Brain microvascular endothelial cell (primary cell): ENCODE results near the gene CR2.

Experiments
- DNase-seq: peaks from one replicate; pipeline ENCODE4 v3.0.0-alpha.2; 2020
- H3K27ac ChIP-seq: fragments of 250-450 bp; sonication (Bioruptor Pico); 2 replicates; pipeline ENCODE4 v1.5.1; 2020; ENCODE audit warnings: mild to moderate bottlenecking, moderate library complexity
- H3K27me3 ChIP-seq: fragments of 250-450 bp; sonication (Bioruptor Pico); replicated peaks from 2 replicates; pipeline ENCODE4 v1.5.1; 2020; ENCODE audit warnings: mild to moderate bottlenecking
- H3K36me3 ChIP-seq: fragments of 250-450 bp; sonication (Bioruptor Pico); replicated peaks from 2 replicates; pipeline ENCODE4 v1.5.1; 2020; ENCODE audit warnings: mild to moderate bottlenecking
- H3K4me3 ChIP-seq: 2 replicates; pipeline ENCODE4 v1.5.1; 2011; ENCODE audit warnings: low read depth, mild to moderate bottlenecking, control low read depth, low read length, moderate library complexity
- in situ Hi-C: cut with HindIII; loops from 2 replicates; pipeline ENCODE4 v1.10.0; 2017; ENCODE audit warnings: low sequenced_read_pairs, low pct_ligation_motif_present
- TF ChIP-seq, protein P1 (sequence below): IDR thresholded peaks from 2 replicates; pipeline ENCODE4 v1.5.1; 2011; ENCODE audit warnings: low read depth, mild to moderate bottlenecking, moderate library complexity, low read length, control low read depth, inconsistent platforms; ENCODE audit errors: missing control alignments

The CR2 gene

DNA sequence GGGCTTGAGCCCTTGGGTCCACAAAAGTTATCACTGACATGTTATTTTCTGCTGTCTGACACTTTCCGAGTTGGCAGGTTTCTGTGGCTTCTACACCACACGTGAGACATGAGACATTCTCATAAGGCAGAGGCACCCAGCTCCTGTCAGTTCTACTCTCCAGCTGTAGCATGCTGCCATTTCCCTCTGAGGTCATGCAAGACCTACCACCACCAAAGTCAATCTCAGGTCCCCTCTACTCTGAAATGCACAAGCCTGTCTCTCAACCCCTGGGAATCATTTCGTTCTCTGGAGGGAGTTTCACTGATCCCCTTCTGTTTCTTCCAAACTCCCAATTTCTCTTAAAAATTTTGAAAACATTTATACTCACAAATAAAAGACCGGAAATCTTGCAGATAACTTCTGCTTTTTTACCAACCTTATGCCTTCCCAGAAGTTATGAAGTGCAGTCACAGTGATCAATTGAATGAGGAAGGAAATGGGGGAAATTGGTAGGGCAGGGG is 39.5 kb upstream of the CR2 start:
- Histone ChIP-seq H3K27ac (no peak overlapping the region), H3K36me3 (no peaks in the 10 kb centered on the region), H3K4me3 (no peak overlapping the region), H3K27me3 (peaks cover 2% of the 10 kb centered on the region)
- in situ Hi-C loops: loop anchor here (25.0 kb wide), 1 partner anchor 327 kb away; the partner anchor contains the start of gene C4BPB
- no peak for DNase-seq
- TF ChIP-seq, protein P1, sequence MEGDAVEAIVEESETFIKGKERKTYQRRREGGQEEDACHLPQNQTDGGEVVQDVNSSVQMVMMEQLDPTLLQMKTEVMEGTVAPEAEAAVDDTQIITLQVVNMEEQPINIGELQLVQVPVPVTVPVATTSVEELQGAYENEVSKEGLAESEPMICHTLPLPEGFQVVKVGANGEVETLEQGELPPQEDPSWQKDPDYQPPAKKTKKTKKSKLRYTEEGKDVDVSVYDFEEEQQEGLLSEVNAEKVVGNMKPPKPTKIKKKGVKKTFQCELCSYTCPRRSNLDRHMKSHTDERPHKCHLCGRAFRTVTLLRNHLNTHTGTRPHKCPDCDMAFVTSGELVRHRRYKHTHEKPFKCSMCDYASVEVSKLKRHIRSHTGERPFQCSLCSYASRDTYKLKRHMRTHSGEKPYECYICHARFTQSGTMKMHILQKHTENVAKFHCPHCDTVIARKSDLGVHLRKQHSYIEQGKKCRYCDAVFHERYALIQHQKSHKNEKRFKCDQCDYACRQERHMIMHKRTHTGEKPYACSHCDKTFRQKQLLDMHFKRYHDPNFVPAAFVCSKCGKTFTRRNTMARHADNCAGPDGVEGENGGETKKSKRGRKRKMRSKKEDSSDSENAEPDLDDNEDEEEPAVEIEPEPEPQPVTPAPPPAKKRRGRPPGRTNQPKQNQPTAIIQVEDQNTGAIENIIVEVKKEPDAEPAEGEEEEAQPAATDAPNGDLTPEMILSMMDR: no peak

GRCh38 chr1:207417076-207417475 is 37.1 kb upstream of the CR2 start:
- TF ChIP-seq, protein P1: no peak
- H3K27me3 ChIP-seq: peaks cover 2% of the 10 kb centered on the region
- H3K4me3 ChIP-seq: no peak overlapping the region
- H3K27ac ChIP-seq: no peak overlapping the region
- no peaks in the 10 kb centered on the region for H3K36me3 ChIP-seq
- in situ Hi-C loops: loop anchor here (25.0 kb wide), 1 partner anchor 330 kb away; the partner anchor contains the start of gene C4BPB
- DNase-seq: no peak

DNA sequence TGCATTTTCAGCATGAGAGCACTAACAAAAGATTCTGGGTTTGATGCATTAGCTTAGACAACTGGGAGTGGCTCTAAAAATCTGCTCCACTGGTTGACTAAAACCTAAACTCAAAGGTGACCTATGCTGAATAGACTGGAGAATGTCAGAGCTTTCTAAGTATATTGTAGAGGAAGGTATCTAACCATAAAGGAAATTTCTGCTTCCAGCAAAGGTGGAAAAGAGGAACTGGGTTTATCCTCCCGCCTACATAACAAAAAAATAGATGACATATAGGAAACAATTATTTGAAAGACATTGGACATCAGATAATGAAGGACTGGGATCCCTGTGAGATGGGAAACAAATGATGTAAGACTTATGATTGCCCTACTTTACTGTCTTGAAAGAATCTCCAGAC is 35.8 kb upstream of the CR2 start:
- in situ Hi-C loops: loop anchor here (25.0 kb wide), 1 partner anchor 331 kb away; the partner anchor contains the start of gene C4BPB
- no peaks in the 10 kb centered on the region for H3K36me3 ChIP-seq
- no peak for DNase-seq
- TF ChIP-seq, protein P1: no peak
- peaks cover 2% of the 10 kb centered on the region for H3K27me3 ChIP-seq
- H3K4me3 ChIP-seq: no peak overlapping the region
- no peak overlapping the region for H3K27ac ChIP-seq

DNA sequence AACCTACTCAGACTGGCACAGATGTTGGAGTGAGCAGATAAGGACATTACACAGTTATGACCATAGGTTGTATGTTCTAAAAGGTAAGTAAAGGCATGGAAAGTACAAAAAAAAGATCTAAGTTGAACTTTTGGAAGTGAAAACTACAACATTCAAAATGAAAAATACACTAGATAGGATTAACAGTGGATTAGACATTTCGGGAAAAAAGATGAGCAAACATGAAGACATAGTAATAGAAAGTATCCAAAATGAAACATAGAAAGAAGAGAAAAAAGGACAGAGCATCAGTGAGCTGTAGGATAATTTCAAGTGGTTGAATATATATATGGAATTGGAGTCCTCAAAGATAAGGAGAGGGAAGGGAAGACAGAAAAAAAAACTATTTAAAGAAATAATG is 34.0 kb upstream of the CR2 start:
- H3K27me3 ChIP-seq: peaks cover 4% of the 10 kb centered on the region

DNA sequence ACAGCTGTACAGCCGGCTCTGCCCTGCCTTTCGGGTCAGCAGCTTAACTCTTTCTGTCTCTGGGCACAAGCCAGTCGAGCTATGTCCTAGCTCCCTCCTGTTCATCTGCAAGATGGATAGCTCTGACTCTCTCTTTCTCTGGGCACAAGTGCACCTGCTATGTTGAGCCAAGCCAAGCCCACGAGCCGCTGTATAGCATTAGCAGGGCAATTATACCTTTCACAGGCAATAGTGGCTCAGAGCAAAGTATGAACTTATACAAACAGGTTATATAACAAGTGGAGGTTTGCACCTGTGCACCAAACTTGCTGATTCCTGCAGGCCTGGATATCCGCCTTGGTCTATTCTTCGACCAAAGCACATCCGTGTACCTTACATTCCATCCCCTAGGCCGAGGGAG is 33.0 kb upstream of the CR2 start:
- Histone ChIP-seq H3K4me3 (no peak overlapping the region), H3K27me3 (peaks cover 4% of the 10 kb centered on the region), H3K36me3 (no peaks in the 10 kb centered on the region), H3K27ac (no peak overlapping the region)
- TF ChIP-seq, protein P1: no peak
- no peak for DNase-seq
- in situ Hi-C loops: loop anchor here (25.0 kb wide), 1 partner anchor 334 kb away; the partner anchor contains the start of gene C4BPB

More for the DNA sequence above, 34.0 kb upstream of the CR2 start:
- in situ Hi-C loops: loop anchor here (25.0 kb wide), 1 partner anchor 333 kb away; the partner anchor contains the start of gene C4BPB
- TF ChIP-seq, protein P1: no peak
- H3K36me3 ChIP-seq: no peaks in the 10 kb centered on the region
- no peak overlapping the region for H3K4me3 ChIP-seq
- no peak overlapping the region for H3K27ac ChIP-seq
- no peak for DNase-seq
